GM12878 (cell line): Measurements from ENCODE around the gene OPRL1. TPM values are rescaled to one million over a fixed set of nuclear protein-coding genes. Genes with fewer than 3 reads are reported as not detected.
A peak's percentile ranks its signal among the peaks of the same experiment; 100 is the strongest.

ENCODE experiments used
- ESRRA ChIP-seq: IDR thresholded peaks from 2 replicates; pipeline ENCODE4 v1.6.1; 2012; ENCODE audit warnings: mild to moderate bottlenecking, low read length, improper control_type of control experiment
- RB1 ChIP-seq: fragments of 450-650 bp; formaldehyde crosslinking; IDR thresholded peaks from 2 replicates; pipeline ENCODE4 v1.6.1; 2017; ENCODE audit warnings: mild to moderate bottlenecking, borderline replicate concordance
- SIN3A ChIP-seq: IDR thresholded peaks from 2 replicates; pipeline ENCODE4 v1.6.1; 2012; ENCODE audit warnings: low read depth, low read length, improper control_type of control experiment
- polyA plus RNA-seq, 11 experiments: library from polyadenylated mRNA; depleted of rRNA in 4 of 11; unstranded in 6 of 11; stranded (reverse) in 5 of 11; fragments of >200 nt; fragmentation: Nextera tagmentation in 4 of 11; fragmentation: Illumina TruSeq in 1 of 11; extraction: Ambion mirVana in 4 of 11; extraction: Trizol in 1 of 11; gene quantifications; 1 replicate in 1 of 11; 2 replicates in 10 of 11; pipeline versions ENCODE4 v1.2.1 to v1.2.3, GENCODE V29; 2011 to 2016; ENCODE audit warnings: inconsistent platforms in 2 of 11, missing spikeins in 2 of 11, low read depth in 1 of 11
- total RNA-seq, 4 experiments: library from RNA; depleted of rRNA in 3 of 4; stranded (reverse); fragments of >200 nt in 3 of 4; fragmentation: Illumina TruSeq in 1 of 4; extraction: Trizol in 1 of 4; gene quantifications; 2 replicates each; pipeline versions ENCODE4 v1.2.1 to v1.2.3, GENCODE V29; 2013 to 2021
- TF ChIP-seq, protein P1 (sequence below): fragments of 450-650 bp; IDR thresholded peaks from 2 replicates; pipeline ENCODE4 v1.6.1; 2016; ENCODE audit warnings: mild to moderate bottlenecking
- TF ChIP-seq, protein P2 (sequence below): fragments of 450-650 bp; IDR thresholded peaks from 2 replicates; pipeline ENCODE4 v1.6.1; 2014; ENCODE audit warnings: mild to moderate bottlenecking
- TF ChIP-seq, protein P3 (sequence below): IDR thresholded peaks from 2 replicates; pipeline ENCODE4 v1.6.1; 2011; ENCODE audit warnings: borderline replicate concordance, low read depth, mild to moderate bottlenecking, moderate library complexity, low read length; ENCODE audit not compliant: insufficient read depth, poor library complexity, severe bottlenecking

Gene OPRL1
- total and polyA plus RNA-seq, 10 of the 15 experiments (the other 5 are each of a cell fraction or from before 2014, with no cell fraction given) = 0.04 to 0.41 (median 0.24) TPM; not detected in 1

DNA sequence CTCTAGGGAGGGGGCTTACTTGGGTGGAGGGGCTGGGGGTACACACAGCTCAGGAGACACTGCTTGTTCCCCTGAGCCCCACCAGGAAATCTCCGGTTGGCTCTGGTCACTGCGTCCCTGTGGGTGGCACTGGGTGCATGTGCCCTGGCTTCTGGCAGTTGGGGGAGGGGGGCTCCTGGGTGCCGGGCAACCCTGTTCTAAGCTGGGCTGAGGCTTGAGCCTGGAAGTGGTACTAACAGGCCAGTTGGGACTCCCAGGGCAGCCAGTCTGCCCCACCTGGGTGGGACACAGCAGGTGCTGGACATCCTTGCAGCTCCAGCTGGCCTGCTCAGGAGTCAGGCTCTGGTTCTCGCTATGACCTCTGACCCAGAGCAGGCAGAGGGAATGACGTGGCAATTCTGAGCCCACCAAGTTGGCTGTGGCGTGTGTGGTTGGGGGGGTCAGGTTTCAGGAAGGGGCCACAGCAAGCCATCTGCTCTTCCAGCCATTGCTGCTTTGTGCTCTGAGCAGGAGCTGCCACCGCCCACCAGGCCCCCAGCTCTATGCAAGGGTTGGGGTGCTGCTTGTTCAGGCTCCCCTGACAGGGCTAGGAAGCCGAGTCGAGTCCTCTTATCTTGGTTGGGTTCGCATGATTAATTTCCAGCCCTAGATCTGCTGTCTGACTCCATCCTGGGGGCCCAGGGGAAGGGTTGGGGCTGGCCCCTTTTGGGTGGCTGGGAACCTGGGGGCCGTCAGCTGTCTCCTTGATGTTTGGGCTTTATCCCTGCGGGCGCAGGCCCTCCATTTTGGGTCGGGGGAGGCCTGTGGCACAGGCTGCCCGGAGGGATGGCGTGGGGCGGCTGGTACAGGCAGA, 43.3 kb upstream of the OPRL1 start (continued):
- no peak for TF ChIP-seq SIN3A
- TF ChIP-seq, protein P1, sequence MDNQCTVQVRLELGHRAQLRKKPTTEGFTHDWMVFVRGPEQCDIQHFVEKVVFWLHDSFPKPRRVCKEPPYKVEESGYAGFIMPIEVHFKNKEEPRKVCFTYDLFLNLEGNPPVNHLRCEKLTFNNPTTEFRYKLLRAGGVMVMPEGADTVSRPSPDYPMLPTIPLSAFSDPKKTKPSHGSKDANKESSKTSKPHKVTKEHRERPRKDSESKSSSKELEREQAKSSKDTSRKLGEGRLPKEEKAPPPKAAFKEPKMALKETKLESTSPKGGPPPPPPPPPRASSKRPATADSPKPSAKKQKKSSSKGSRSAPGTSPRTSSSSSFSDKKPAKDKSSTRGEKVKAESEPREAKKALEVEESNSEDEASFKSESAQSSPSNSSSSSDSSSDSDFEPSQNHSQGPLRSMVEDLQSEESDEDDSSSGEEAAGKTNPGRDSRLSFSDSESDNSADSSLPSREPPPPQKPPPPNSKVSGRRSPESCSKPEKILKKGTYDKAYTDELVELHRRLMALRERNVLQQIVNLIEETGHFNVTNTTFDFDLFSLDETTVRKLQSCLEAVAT = no peak; the same call in 1 of the 2 replicates
- TF ChIP-seq ESRRA = no peak
- TF ChIP-seq, protein P2, sequence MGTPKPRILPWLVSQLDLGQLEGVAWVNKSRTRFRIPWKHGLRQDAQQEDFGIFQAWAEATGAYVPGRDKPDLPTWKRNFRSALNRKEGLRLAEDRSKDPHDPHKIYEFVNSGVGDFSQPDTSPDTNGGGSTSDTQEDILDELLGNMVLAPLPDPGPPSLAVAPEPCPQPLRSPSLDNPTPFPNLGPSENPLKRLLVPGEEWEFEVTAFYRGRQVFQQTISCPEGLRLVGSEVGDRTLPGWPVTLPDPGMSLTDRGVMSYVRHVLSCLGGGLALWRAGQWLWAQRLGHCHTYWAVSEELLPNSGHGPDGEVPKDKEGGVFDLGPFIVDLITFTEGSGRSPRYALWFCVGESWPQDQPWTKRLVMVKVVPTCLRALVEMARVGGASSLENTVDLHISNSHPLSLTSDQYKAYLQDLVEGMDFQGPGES = no peak
- no peak for TF ChIP-seq RB1
- TF ChIP-seq, protein P3, sequence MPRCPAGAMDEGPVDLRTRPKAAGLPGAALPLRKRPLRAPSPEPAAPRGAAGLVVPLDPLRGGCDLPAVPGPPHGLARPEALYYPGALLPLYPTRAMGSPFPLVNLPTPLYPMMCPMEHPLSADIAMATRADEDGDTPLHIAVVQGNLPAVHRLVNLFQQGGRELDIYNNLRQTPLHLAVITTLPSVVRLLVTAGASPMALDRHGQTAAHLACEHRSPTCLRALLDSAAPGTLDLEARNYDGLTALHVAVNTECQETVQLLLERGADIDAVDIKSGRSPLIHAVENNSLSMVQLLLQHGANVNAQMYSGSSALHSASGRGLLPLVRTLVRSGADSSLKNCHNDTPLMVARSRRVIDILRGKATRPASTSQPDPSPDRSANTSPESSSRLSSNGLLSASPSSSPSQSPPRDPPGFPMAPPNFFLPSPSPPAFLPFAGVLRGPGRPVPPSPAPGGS = peak; percentile 81
